Measurements from ENCODE around the gene ASB4. TPM values are rescaled to one million over a fixed set of nuclear protein-coding genes. Genes with fewer than 3 reads are reported as not detected.

Gene ASB4
- total RNA-seq, 2 experiments from 2014 or later: not detected

DNA sequence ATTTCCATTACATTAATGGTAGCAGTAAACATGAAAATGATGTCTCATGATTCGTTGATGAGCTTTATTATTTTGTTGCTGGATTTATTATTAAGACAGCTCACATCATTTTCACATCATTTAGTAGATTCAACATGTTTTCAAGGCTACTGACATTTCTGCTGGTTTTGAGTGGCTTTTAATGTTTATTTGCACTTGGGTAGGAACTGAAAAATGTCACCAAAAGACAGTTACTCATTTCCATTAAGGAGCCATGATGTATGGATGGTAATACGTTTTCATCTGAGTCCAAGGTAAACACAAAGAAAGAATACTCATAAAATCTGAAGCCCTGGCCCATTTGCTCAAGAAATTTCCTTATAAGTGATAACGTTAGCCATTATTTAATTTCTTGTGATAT is 95.7 kb downstream of the ASB4 start:
- Mint-ChIP-seq H3K9me3 (ENCODE audit: insufficient read depth) (no peaks in the 10 kb centered on the region), H3K27me3 (ENCODE audit: low read depth) (peaks cover 2% of the 10 kb centered on the region), H3K4me3 (no peak overlapping the region), H3K4me1 (ENCODE audit: low read depth) (no peaks in the 10 kb centered on the region), H3K36me3 (ENCODE audit: low read depth) (no peaks in the 10 kb centered on the region), H3K27ac (no peak overlapping the region)
- CTCF ChIA-PET: no interaction called here
- POLR2A ChIA-PET: no interaction called here
- no peak for DNase-seq
- ATAC-seq: no peak

DNA sequence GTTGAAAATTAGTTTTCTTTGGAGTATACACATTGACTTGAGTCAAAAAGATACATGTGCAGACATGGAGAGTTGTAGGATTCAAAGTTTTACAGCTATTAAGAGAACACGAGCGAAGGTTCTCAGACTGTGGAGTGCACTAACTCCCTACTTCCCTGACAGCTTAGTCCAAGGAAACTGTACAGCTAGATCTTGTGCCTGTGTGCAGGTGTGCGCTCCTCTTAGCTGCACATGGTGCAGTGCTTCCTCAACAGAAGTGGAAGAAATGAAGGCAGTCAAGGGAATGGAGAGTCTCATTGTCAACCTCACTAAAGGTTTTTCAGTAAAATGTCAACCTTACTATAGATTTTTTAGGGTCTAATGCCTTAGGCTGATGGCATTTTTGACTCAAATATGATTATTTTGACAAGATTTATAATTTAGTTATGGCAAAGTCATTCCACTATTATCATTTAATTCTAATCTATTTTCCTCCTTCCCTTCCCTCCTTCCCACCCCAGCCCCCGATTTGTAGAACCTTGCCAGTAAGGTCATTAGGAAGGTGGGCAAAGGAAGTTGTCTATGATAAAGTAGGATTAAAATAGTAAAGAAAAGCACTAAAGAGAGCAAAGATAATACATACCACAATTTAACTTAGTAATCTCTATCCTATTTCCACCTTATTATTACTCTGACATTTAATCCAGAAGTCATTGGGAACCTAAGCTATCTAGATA is 97.0 kb downstream of the ASB4 start:
- no peaks in the 10 kb centered on the region for H3K36me3 Mint-ChIP-seq (ENCODE audit: low read depth)
- ChIA-PET CTCF (no interaction called here), POLR2A (interaction anchor here (0.6 kb wide), 1 partner anchor 206 kb away, joined by 3 read pairs; no protein-coding TSS in a partner anchor)
- DNase-seq (no peak), ATAC-seq (no peak)
- H3K27me3 Mint-ChIP-seq (ENCODE audit: low read depth): peaks cover 2% of the 10 kb centered on the region
- H3K4me3 Mint-ChIP-seq: no peak overlapping the region
- no peaks in the 10 kb centered on the region for H3K4me1 Mint-ChIP-seq (ENCODE audit: low read depth)
- no peaks in the 10 kb centered on the region for H3K9me3 Mint-ChIP-seq (ENCODE audit: insufficient read depth)
- no peak overlapping the region for H3K27ac Mint-ChIP-seq

DNA sequence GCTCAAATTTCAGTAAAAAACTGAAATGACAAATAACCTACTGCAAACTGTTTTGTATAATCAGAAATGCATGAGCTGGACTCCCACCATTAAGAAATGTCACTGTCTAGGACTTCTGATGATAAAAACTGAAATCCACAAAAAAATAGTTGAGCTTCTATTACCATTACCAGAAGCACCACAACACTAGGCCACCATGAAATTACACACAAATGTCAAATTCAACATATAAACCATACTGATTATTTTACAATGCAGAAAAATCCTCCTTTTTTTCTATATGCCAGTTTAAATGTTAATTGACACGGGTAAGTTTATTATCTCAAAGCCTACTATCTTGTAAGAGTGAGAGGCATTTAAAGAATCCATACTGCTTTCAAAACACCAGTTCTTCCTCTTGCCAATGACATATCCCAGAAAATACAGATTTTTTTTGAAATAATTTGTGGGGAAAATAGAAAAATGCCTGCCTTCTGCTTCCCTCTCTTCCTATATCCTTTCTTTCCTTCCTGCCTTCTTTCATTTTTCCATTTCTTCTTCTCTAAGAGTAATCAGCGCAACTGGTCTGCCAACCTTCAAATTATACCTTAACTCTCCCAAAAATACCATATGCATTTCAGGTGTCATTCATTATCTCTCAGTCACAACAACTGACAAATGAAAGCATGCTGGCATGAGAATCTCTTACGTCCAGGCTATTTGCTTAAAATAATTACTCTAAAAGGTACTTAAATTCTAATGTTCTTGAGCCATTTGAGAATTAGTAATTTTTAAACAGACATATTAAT is 98.3 kb downstream of the ASB4 start:
- no peaks in the 10 kb centered on the region for H3K36me3 Mint-ChIP-seq (ENCODE audit: low read depth)
- DNase-seq (no peak), ATAC-seq (no peak)
- H3K27ac Mint-ChIP-seq: no peak overlapping the region
- H3K4me3 Mint-ChIP-seq: no peak overlapping the region
- ChIA-PET CTCF (no interaction called here), POLR2A (no interaction called here)
- H3K27me3 Mint-ChIP-seq (ENCODE audit: low read depth): peaks cover 2% of the 10 kb centered on the region
- no peaks in the 10 kb centered on the region for H3K9me3 Mint-ChIP-seq (ENCODE audit: insufficient read depth)
- no peaks in the 10 kb centered on the region for H3K4me1 Mint-ChIP-seq (ENCODE audit: low read depth)

DNA sequence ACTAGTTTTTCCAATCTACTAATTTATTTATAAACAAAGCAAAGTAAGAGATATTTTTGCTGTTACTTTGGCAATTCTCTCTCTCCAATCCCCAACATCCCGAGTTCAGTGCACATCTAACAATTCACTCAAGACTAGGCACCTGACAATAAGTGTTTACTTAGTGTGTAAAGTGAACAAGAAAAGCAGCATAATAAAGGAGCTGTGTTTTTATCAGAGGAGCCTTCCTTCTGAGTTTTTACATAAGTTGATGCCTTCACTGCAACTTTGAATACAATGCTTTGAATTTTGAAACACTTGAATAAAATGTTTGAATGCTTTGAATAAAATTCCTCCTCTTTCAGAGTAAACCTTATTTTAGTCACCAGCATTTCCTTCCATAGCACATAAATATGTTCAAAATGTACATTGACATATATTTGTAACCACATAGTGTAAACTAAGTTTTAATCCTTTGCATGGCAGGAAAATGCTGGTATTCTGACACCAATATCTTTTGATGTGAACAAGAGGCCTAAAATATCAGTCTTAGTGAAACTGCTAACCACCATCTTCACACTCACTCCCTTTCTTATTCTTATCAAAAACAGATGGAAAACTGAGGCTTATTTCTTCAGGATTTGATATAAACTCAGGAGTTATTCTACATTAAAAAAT is 99.2 kb downstream of the ASB4 start:
- POLR2A ChIA-PET: no interaction called here
- Mint-ChIP-seq H3K27ac (no peak overlapping the region), H3K4me1 (ENCODE audit: low read depth) (no peaks in the 10 kb centered on the region), H3K27me3 (ENCODE audit: low read depth) (peaks cover 2% of the 10 kb centered on the region), H3K9me3 (ENCODE audit: insufficient read depth) (no peaks in the 10 kb centered on the region), H3K36me3 (ENCODE audit: low read depth) (no peaks in the 10 kb centered on the region), H3K4me3 (no peak overlapping the region)
- CTCF ChIA-PET: no interaction called here
- DNase-seq (no peak), ATAC-seq (no peak)

DNA sequence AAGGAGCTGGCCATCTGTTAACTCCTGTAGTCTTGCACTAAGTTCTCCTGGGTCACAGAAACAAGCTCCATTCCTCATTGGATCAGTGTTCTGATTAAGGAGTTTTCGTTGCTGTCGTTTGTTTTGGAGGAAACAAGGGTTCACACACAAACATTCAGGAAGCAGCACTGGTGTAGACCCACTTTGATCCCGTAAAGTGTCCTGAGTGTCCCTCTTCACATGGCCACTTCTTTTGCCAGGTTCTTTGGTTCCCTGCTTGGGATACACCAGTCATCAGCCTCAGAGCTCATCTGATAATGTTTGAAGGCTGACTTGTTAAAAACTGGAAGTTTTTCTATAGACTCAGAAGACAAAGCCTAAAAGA is 99.7 kb downstream of the ASB4 start:
- peaks cover 2% of the 10 kb centered on the region for H3K27me3 Mint-ChIP-seq (ENCODE audit: low read depth)
- ChIA-PET POLR2A (no interaction called here), CTCF (no interaction called here)
- no peak for DNase-seq
- no peak for ATAC-seq
- H3K9me3 Mint-ChIP-seq (ENCODE audit: insufficient read depth): no peaks in the 10 kb centered on the region
- H3K27ac Mint-ChIP-seq: no peak overlapping the region
- H3K4me3 Mint-ChIP-seq: no peak overlapping the region
- no peaks in the 10 kb centered on the region for H3K4me1 Mint-ChIP-seq (ENCODE audit: low read depth)
- H3K36me3 Mint-ChIP-seq (ENCODE audit: low read depth): no peaks in the 10 kb centered on the region

DNA sequence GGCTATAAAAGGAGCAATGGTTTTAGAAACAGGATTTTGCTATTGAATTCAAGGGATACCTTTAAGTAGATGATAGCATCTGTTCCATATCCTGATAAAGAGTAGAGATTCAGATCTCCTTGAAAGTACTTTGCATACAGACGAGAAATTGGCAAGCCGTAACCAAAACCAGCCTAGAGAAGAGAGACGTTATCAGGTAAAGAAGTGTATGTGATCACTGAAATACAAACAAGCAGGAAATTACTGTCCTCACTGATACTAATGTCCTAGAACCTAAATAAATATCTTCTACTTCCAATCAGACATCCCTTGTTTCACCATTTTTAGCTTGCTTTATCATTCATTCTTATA is 101.2 kb downstream of the ASB4 start:
- no peaks in the 10 kb centered on the region for H3K36me3 Mint-ChIP-seq (ENCODE audit: low read depth)
- ChIA-PET CTCF (no interaction called here), POLR2A (no interaction called here)
- H3K9me3 Mint-ChIP-seq (ENCODE audit: insufficient read depth): no peaks in the 10 kb centered on the region
- no peak overlapping the region for H3K27ac Mint-ChIP-seq
- DNase-seq (no peak), ATAC-seq (no peak)
- peaks cover 2% of the 10 kb centered on the region for H3K27me3 Mint-ChIP-seq (ENCODE audit: low read depth)
- no peak overlapping the region for H3K4me3 Mint-ChIP-seq
- no peaks in the 10 kb centered on the region for H3K4me1 Mint-ChIP-seq (ENCODE audit: low read depth)

DNA sequence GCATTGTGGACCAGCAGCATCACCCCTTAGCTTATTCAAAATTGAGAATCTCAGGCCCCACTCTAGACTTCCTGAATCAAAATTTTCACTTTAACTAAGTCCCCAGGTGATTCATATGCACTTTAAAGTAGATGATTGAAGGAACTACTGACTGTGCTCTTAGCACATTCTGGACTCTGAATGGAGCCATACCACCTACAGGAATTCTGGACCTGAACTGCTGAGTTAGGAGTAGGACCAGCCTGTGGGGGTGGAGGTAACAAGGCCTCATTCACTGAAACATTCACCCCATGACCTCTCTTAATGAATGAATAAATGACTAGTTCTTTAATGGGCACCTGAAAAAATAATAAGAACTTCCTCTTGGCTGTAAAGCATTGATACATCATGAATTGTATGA is 103.3 kb downstream of the ASB4 start:
- DNase-seq (no peak), ATAC-seq (no peak)
- Mint-ChIP-seq H3K27me3 (ENCODE audit: low read depth) (peaks cover 3% of the 10 kb centered on the region), H3K4me1 (ENCODE audit: low read depth) (no peaks in the 10 kb centered on the region), H3K27ac (no peak overlapping the region), H3K9me3 (ENCODE audit: insufficient read depth) (no peaks in the 10 kb centered on the region), H3K4me3 (no peak overlapping the region), H3K36me3 (ENCODE audit: low read depth) (no peaks in the 10 kb centered on the region)
- CTCF ChIA-PET: no interaction called here
- POLR2A ChIA-PET: no interaction called here

DNA sequence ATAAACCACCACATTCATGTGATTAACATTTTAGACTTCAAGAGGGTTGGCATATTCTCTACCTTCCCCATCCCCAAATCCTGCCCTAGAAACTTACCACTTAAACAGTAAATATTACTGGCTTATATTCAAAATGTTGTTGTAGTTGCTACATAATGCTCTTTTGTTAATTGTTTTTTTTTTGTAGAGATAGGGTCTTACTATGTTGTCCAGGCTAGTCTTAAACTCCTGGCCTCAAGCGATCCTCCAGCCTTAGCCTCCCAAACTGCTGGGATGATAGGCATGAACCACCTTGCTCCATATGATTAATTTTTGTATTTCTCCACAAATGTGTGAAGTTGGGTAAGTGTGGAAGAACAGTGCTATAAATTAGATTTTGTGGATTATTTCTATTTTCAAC is 104.0 kb downstream of the ASB4 start:
- POLR2A ChIA-PET: no interaction called here
- DNase-seq: no peak
- H3K4me1 Mint-ChIP-seq (ENCODE audit: low read depth): no peaks in the 10 kb centered on the region
- H3K36me3 Mint-ChIP-seq (ENCODE audit: low read depth): no peaks in the 10 kb centered on the region
- H3K27ac Mint-ChIP-seq: no peak overlapping the region
- peaks cover 1% of the 10 kb centered on the region for H3K27me3 Mint-ChIP-seq (ENCODE audit: low read depth)
- ATAC-seq: no peak
- H3K4me3 Mint-ChIP-seq: no peak overlapping the region
- CTCF ChIA-PET: no interaction called here
- H3K9me3 Mint-ChIP-seq (ENCODE audit: insufficient read depth): no peaks in the 10 kb centered on the region

Other genes starting within 250 kb of the ASB4 start
- gene PON1, start 161.4 kb upstream of the ASB4 start, total RNA-seq: not detected
- gene PON3, start 89.6 kb upstream of the ASB4 start, total RNA-seq: not detected
- 1 to 10 TPM; 2.9 to 4.7 TPM for gene PON2, start 50.9 kb upstream of the ASB4 start, total RNA-seq
- gene PDK4, start 110.6 kb downstream of the ASB4 start, total RNA-seq: not detected

All from activated CD8-positive, alpha-beta T cell treated with anti-CD3 and anti-CD28 coated beads, Interleukin-2, amount 10 ng/mL, durations not matched to agents 7 days and 5 days (primary cell).